ENCODE measurements around the gene TMCC1. TPM values are rescaled to one million over a fixed set of nuclear protein-coding genes. Genes with fewer than 3 reads are reported as not detected.
"Not testable (repeated sequence)": the region's sequence is repeated elsewhere in the genome, so short reads cannot be mapped to it uniquely, and the experiment has no call there.

Gene TMCC1
- polyA plus RNA-seq, 6 donors from 2014 or later, result 4.0 to 7.4 (median 5.7) TPM

DNA sequence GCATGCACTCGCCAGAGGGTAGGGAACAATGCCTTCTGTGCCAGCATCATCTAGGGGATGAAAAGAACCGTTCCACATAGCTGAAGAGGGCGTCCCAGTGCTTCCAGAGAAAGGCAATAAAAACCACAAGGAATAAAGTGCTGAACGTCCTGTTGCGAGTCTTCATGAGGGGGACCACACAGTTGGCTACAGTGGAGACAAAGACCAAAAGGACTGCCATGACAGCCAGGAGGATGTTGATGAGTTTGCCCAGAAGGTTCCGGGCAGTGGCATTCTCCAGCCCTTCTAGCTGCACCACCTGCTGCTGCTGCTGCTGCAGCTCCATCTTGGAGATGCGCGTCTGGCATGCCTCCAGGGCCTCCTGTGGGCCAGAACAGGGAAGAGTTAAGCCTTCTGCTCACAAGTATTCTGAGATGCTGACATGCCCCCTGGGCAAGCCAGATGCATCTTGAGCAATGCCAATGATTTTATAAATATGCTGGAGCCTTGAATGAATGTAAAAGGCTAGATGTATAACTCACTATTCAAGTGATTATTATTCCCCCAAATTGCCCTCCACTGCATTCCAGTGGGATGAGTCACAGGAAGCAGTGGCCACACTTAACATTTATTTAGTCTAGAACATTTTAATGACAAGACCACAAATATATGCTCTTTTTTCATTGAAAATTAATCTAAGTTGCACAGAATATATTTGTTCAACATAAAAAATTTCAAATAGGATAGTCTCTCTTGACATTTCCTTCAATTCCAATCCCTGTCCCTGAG lies 241.9 kb downstream of the TMCC1 start:
- peaks cover 0 to 5% (median 2%) of the 10 kb centered on the region in 3 donors for H3K4me1 Mint-ChIP-seq
- H3K9me3 Mint-ChIP-seq, result no peaks in the 10 kb centered on the region
- peaks cover 5 to 9% of the 10 kb centered on the region in 2 donors for H3K36me3 Mint-ChIP-seq
- peak overlapping the region in 1 of 6 donors; percentile 34 for H3K27ac Mint-ChIP-seq
- DNase-seq (no peak), ATAC-seq (ENCODE audit: low read depth in 2 of 2) (no peak)
- no peak overlapping the region for H3K4me3 Mint-ChIP-seq
- no peaks in the 10 kb centered on the region for H3K27me3 Mint-ChIP-seq

DNA sequence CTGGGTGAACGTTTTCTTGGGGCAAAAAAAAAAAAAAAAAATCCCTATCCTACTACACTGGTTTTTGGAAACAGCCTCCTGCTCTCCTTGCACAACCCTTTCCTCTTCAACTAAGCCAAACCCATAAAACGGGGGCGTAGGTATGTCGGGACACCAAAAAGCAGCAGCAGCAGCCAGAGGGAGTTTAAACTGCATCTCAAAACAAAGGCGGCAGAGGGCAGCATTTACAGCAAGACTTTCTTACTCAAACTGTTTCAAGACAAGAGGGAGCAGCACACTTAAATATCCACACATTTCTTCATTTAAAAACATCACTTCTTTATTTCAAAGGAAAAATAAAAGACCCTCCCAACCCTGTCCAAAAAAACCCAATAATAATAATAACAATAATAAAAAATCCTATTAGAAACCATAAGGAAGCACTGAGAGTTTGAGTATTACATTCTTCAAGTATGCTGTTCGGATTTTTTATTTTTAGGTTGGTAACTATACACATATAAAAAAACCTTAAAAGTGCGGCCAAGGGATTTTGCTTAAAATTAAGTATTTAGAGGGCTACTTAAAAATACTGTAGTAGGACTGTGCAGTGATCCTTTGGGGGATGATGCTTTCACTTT lies 243.1 kb downstream of the TMCC1 start:
- Mint-ChIP-seq H3K27me3 (no peaks in the 10 kb centered on the region), H3K4me1 (peaks cover 0 to 5% (median 2%) of the 10 kb centered on the region in 3 donors), H3K9me3 (no peaks in the 10 kb centered on the region), H3K36me3 (peaks cover 5 to 9% of the 10 kb centered on the region in 2 donors), H3K4me3 (no peak overlapping the region), H3K27ac (peak overlapping the region in 1 of 6 donors; percentile 82)
- DNase-seq (peak; percentile 33), ATAC-seq (ENCODE audit: low read depth in 2 of 2) (peak; percentile 30 to 43)

DNA sequence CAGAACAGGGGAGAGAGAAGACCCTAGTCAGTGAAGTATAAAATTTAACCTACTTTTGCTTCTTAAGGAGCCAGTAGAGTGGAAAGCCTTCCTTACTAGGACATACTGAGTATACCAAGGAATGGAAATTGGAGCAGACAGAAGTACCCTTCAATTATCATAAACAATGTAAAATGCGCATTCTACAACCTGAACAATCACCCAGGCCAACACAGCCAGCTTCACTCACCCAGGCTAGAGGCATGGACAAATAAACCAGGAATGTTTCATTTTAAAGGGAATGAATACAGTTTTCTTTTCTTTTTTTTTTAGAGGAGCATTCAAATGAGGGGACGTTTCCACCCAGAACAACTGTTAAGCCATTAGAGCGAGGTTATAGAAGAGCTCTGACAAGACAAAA lies 245.1 kb downstream of the TMCC1 start:
- peaks cover 0 to 9% of the 10 kb centered on the region in 2 donors for H3K36me3 Mint-ChIP-seq
- no peaks in the 10 kb centered on the region for H3K9me3 Mint-ChIP-seq
- H3K4me1 Mint-ChIP-seq, result peaks cover 0 to 6% (median 5%) of the 10 kb centered on the region in 3 donors
- no peak overlapping the region for H3K4me3 Mint-ChIP-seq
- H3K27ac Mint-ChIP-seq, result no peak overlapping the region
- DNase-seq, result no peak
- H3K27me3 Mint-ChIP-seq, result no peaks in the 10 kb centered on the region
- no peak for ATAC-seq (ENCODE audit: low read depth in 2 of 2)

DNA sequence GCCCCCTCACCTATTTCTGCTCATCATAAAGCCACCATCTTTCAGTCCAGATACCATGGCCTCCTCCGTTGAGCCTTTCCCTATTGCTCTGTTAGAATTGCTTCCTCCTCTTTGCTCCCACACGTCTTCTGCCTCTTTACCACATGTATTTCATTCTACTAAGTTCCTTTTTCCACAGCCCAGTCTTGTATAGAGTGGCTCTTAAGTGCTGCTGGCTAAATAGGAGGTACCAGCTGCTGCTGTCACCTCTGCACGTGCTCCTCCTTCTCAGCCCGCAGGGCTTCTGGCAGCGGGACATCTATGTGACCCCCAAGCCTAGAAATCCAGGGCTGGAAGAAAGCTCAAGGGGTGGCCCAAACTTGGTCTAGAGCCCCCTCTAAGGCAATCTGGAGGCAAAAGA lies 248.2 kb downstream of the TMCC1 start:
- peaks cover 0 to 6% (median 3%) of the 10 kb centered on the region in 3 donors for H3K4me1 Mint-ChIP-seq
- no peaks in the 10 kb centered on the region for H3K27me3 Mint-ChIP-seq
- no peak overlapping the region for H3K4me3 Mint-ChIP-seq
- DNase-seq (no peak), ATAC-seq (ENCODE audit: low read depth in 2 of 2) (no peak)
- peaks cover 0 to 3% of the 10 kb centered on the region in 2 donors for H3K36me3 Mint-ChIP-seq
- H3K9me3 Mint-ChIP-seq, result no peaks in the 10 kb centered on the region
- no peak overlapping the region for H3K27ac Mint-ChIP-seq

DNA sequence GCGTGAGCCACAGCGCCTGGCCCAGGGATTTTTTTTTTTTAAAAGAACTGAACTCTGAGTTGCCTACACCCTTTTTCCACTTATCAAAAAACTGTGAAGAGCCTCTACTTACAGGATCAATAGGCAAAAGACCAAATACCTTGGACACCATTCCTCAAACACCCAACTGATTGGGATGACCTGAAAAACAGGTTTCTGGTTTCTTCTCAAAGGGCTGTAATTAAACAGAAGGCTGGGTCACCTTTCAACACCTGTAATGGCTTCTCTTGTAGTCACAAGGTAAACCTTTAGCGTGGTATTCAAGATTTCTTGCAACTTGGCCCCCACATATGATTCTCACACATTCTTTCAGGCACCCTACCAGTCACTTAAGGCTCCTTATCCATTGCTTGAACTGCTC lies 248.7 kb downstream of the TMCC1 start:
- no peak overlapping the region for H3K4me3 Mint-ChIP-seq
- ATAC-seq (ENCODE audit: low read depth in 2 of 2), result no peak
- no peak overlapping the region for H3K27ac Mint-ChIP-seq
- no peak for DNase-seq
- H3K27me3 Mint-ChIP-seq, result no peaks in the 10 kb centered on the region
- H3K36me3 Mint-ChIP-seq, result no peaks in the 10 kb centered on the region
- H3K9me3 Mint-ChIP-seq, result no peaks in the 10 kb centered on the region
- peaks cover 0 to 5% (median 0%) of the 10 kb centered on the region in 3 donors for H3K4me1 Mint-ChIP-seq

DNA sequence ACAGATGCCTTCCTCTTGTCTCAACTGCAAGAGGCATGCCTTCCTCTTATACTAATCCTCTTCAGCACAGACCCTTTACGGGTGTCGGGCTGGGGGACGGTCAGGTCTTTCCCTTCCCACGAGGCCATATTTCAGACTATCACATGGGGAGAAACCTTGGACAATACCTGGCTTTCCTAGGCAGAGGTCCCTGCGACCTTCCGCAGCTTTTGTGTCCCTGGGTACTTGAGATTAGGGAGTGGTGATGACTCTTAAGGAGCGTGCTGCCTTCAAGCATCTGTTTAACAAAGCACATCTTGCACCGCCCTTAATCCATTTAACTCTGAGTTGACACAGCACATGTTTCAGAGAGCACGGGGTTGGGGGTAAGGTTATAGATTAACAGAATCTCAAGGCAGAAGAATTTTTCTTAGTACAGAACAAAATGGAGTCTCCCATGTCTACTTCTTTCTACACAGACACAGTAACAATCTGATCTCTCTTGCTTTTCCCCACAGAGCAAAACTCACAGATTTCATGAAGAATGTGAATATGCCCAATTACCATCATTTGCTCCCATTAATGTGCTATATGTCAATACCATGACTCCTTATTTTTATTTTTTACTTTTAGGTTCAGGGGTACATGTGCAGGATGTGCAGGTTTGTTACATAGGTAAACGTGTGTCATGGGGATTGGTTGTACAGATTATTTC lies 251.8 kb downstream of the TMCC1 start:
- H3K4me3 Mint-ChIP-seq; H3K36me3 Mint-ChIP-seq; ATAC-seq (ENCODE audit: low read depth in 2 of 2); DNase-seq; H3K27ac Mint-ChIP-seq; H3K27me3 Mint-ChIP-seq; H3K4me1 Mint-ChIP-seq; H3K9me3 Mint-ChIP-seq: not testable (repeated sequence)

DNA sequence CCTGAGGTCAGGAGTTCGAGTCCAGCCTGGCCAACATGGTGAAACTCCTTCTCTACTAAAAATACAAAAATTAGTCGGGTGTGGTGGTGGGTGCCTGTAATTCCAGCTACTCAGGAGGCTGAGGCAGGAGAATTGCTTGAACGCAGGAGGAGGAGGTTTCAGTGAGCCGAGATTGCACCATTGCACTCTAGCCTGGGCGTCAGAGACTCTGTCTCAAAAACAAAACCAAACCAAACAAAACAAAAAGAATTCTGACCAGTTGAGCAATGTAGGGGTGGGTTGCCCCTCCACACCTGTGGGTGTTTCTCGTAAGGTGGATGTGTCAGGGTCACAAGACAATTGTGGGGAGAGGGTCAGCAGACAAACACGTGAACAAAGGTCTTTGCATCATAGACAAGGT lies 252.5 kb downstream of the TMCC1 start:
- ATAC-seq (ENCODE audit: low read depth in 2 of 2); H3K36me3 Mint-ChIP-seq; DNase-seq; H3K9me3 Mint-ChIP-seq; H3K27me3 Mint-ChIP-seq; H3K4me3 Mint-ChIP-seq; H3K4me1 Mint-ChIP-seq: not testable (repeated sequence)
- peak overlapping the region in 1 of 6 donors; percentile 43 for H3K27ac Mint-ChIP-seq

DNA sequence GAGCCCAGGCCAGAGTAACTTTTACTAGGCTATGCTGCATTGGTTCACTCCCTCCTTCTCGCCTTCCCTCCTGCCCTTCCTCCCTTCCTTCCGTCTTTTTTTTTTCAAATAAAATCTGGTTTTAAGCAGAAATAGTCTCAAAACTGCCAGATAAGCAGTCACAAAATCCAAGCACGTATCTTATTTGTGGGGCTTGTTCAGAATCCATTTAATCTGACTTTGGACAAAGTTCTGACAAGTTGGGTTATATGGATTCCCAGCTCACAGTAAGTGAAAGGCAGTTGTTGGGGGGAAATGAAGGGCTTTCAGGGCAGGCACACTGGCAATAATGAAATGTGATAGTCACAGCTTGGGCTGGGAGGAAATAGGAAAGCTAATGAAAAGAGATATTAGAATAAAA lies 255.0 kb downstream of the TMCC1 start:
- H3K4me1 Mint-ChIP-seq, result no peaks in the 10 kb centered on the region
- no peaks in the 10 kb centered on the region for H3K36me3 Mint-ChIP-seq
- H3K27me3 Mint-ChIP-seq, result peaks cover 0 to 10% (median 0%) of the 10 kb centered on the region in 3 donors
- H3K9me3 Mint-ChIP-seq, result peaks cover 0 to 5% (median 0%) of the 10 kb centered on the region in 7 donors
- no peak overlapping the region for H3K27ac Mint-ChIP-seq
- no peak for DNase-seq
- no peak overlapping the region for H3K4me3 Mint-ChIP-seq
- ATAC-seq (ENCODE audit: low read depth in 2 of 2), result no peak

DNA sequence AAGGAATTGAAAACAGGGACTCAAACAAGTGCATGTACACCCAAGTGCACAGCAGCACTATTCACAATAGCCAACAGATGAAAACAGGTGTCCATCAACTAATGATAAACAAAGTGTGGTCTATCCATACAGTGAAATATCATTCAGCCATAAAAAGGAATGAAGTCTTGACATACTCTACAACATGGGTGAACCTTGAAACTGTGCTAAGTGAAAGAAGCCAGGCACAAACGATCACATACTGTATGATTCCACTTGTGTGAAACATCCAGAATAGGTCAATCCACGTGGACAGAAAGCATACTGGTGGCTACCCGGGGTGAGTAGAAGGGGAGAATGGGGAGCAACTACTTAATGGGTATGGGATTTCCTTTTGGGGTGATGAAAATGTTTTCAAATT lies 257.4 kb downstream of the TMCC1 start:
- Mint-ChIP-seq H3K9me3 (peaks cover 0 to 5% (median 0%) of the 10 kb centered on the region in 7 donors), H3K27ac (no peak overlapping the region), H3K27me3 (peaks cover 0 to 10% (median 0%) of the 10 kb centered on the region in 3 donors), H3K4me1 (no peaks in the 10 kb centered on the region), H3K36me3 (no peaks in the 10 kb centered on the region), H3K4me3 (no peak overlapping the region)
- no peak for DNase-seq
- ATAC-seq (ENCODE audit: low read depth in 2 of 2), result no peak

DNA sequence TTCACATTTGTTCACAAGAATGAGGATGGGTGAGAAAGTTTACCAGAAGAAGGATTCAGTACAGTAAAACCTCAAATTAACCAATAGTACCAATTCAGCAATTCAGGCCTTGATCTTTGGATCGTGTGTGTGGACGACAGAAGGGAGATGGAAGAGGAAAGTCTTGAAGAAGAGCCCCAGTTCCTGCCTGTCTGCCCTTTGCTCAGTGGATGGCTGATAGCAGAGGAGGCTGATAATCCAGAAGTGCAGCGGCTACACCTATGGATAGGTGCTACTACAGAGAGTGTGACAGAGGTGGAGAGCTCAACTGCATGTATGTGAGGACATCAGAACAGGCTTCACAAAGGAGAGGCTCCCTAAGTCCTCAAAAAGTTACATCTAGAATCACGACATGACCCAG lies 257.9 kb downstream of the TMCC1 start:
- no peak overlapping the region for H3K27ac Mint-ChIP-seq
- DNase-seq (no peak), ATAC-seq (ENCODE audit: low read depth in 2 of 2) (no peak)
- H3K36me3 Mint-ChIP-seq, result no peaks in the 10 kb centered on the region
- H3K27me3 Mint-ChIP-seq, result peaks cover 0 to 10% (median 0%) of the 10 kb centered on the region in 3 donors
- H3K4me1 Mint-ChIP-seq, result no peaks in the 10 kb centered on the region
- H3K4me3 Mint-ChIP-seq, result no peak overlapping the region
- H3K9me3 Mint-ChIP-seq, result peaks cover 0 to 5% (median 0%) of the 10 kb centered on the region in 7 donors

DNA sequence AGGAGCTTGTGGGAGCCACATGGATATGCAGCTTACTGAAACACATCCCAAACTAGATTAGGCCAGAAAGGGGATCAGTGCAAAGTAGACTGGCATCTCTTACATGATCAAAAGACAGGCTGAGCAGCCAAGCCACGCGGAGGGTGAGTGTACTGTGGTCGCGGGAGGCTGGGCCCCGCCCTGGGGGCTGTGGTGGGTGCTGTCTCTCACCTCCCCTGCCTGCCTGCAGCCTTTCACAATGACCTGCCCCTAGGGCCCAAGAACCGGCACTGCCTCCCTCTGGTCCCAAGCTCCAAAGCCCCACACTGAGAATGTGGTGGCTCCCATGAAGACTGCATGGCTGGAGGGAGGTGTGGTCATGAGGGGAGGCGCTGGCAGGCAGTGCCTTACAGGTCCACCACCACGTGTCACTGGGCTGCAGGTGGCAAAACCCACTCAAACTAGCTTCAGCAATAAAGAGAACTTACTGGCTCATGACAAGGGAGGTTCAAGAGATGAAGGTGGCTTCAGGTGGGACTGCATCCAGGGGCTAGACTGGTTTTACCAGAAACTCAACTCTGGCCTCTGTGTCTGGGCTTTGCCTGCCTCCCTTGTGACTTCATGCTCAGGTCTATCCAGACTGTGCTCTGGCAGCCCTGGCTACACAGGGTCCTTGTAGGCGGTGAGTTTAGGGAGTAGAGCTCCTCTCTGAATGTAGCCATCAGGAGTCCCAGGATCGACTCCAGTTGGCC lies 259.6 kb downstream of the TMCC1 start:
- H3K4me3 Mint-ChIP-seq, result no peak overlapping the region
- H3K9me3 Mint-ChIP-seq, result peaks cover 0 to 5% (median 0%) of the 10 kb centered on the region in 7 donors
- no peak for ATAC-seq (ENCODE audit: low read depth in 2 of 2)
- H3K27ac Mint-ChIP-seq, result peak overlapping the region in 2 of 6 donors; percentile 51 to 84
- H3K27me3 Mint-ChIP-seq, result peaks cover 0 to 10% (median 0%) of the 10 kb centered on the region in 3 donors
- no peaks in the 10 kb centered on the region for H3K36me3 Mint-ChIP-seq
- no peaks in the 10 kb centered on the region for H3K4me1 Mint-ChIP-seq
- DNase-seq, result no peak

DNA sequence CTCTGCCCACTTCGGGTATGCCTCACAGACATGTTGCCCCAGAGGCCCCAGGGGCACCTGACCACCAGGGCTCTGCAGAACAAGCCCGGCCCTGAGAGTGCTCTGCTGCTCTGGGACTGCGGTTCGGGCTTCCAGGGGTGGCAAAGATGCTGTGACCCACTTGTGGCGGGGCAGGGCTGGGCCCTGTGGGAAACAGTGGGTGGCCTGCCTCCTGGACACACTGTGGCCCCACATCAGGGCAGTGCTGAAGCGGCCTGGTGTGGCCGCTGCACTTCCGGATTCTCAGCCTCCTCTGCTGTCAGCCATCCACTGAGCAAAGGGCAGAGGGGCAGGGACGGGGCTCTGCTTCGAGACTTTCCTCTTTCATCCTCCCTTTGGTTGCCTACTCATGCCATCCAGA lies 260.5 kb downstream of the TMCC1 start:
- DNase-seq (no peak), ATAC-seq (ENCODE audit: low read depth in 2 of 2) (no peak)
- peaks cover 0 to 10% (median 0%) of the 10 kb centered on the region in 3 donors for H3K27me3 Mint-ChIP-seq
- H3K4me3 Mint-ChIP-seq, result no peak overlapping the region
- no peaks in the 10 kb centered on the region for H3K36me3 Mint-ChIP-seq
- H3K27ac Mint-ChIP-seq, result no peak overlapping the region
- peaks cover 0 to 5% (median 0%) of the 10 kb centered on the region in 7 donors for H3K9me3 Mint-ChIP-seq
- peaks cover 3 to 4% (median 3%) of the 10 kb centered on the region in 3 donors for H3K4me1 Mint-ChIP-seq

DNA sequence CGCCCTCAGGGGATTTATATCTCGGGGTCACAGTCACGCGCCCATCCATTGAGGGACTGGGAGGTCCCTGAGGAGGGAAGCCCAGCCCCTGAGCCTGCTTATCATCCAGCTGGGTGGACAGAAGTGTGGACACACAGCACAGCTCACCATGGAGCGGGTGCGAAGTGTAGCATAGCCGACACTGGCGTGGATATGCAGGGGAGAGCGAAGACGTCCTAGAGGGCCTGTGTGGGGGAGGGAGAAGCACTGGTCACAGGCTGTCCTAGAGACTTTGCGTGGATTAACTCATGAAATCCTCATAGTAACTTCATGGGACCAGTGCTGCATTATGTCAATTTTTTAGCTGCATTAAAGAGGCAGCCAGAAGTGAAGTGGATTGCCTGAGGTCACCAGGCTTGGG lies 261.0 kb downstream of the TMCC1 start:
- Mint-ChIP-seq H3K4me1 (peaks cover 7 to 8% (median 7%) of the 10 kb centered on the region in 3 donors), H3K4me3 (no peak overlapping the region), H3K27ac (no peak overlapping the region), H3K27me3 (peaks cover 0 to 10% (median 0%) of the 10 kb centered on the region in 3 donors), H3K36me3 (no peaks in the 10 kb centered on the region), H3K9me3 (peaks cover 0 to 5% (median 0%) of the 10 kb centered on the region in 7 donors)
- no peak for ATAC-seq (ENCODE audit: low read depth in 2 of 2)
- DNase-seq, result no peak
